Sigmoid colon (tissue), 4 donors: Measurements from ENCODE around the gene ARSI.

Experiments
- CTCF ChIP-seq, 4 experiments: fragments of 450-650 bp in 3 of 4; fragments of 200-600 bp in 1 of 4; IDR thresholded peaks; one replicate each; pipeline ENCODE4 v1.5.1; 2016 to 2019; ENCODE audit warnings: antibody characterized with exemption in 4 of 4, mild to moderate bottlenecking in 3 of 4, moderate library complexity in 2 of 4
- EP300 ChIP-seq, 4 donors: sonication (generic); formaldehyde crosslinking; IDR thresholded peaks; one replicate each; pipeline ENCODE4 v1.6.1; 2017; ENCODE audit warnings: antibody characterized with exemption in 4 of 4
- POLR2AphosphoS5 ChIP-seq, 4 donors: sonication (generic); formaldehyde crosslinking; IDR thresholded peaks; one replicate each; pipeline ENCODE4 v1.6.1; 2017; ENCODE audit warnings: antibody characterized with exemption in 4 of 4

GRCh38 chr5:150304481-150305081 is 1.9 kb upstream of the ARSI start:
- TF ChIP-seq EP300 (IDR thresholded peaks at IDR 0.05) (no peak), CTCF (IDR thresholded peaks at IDR 0.05) (no peak), POLR2AphosphoS5 (IDR thresholded peaks at IDR 0.05) (no peak)
